G401.6 (cell line): ENCODE results near the gene ZSWIM9.

Experiments used
- FAIRE-seq: peaks from 2 replicates; lab custom pipeline; 2012; peaks lifted over from hg19 to GRCh38; lab: Jason Lieb, UNC

ZSWIM9 gene

DNA sequence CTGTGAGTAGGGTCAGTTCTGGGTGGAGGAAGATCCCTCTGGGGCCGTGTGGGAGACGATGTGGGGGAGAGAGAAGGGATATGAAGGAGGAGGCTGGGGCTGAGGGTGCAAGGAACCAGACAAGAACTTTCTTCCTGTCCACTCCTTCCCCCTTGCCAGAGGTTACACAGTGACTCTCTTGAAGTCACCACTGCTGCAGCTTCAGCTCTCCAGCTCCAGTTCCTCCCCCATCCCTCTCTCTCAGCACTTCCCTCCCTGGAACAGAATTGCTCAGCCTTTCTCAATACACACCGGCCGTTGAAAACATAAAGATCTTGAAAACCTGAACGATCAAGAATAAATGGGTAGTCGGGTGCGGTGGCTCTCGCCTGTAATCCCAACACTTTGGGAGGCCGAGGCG, 5.1 kb downstream of the ZSWIM9 start:
- FAIRE-seq: no peak

- no peak for FAIRE-seq
These were observed 5.7 kb downstream of the ZSWIM9 start for GRCh38 chr19:48176226-48176625.

DNA sequence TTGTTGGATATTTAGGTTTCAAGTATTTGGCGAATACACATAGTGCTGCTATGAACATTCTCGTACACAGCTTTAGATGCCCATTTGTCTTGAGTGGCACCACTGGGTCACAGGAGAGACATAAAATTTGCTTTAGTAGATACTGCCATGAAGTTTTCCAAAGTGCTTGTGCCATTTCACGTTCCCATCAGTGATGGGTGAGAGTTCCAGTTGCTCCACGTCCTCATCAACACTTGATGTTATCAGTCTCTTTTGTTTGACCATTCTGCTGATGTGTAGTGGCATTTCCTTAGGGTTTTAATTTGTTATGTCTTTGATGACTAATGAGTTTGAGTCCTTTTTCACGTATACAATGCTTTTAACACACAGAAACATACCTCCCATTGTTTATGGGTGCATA, 11.0 kb downstream of the ZSWIM9 start:
- no peak for FAIRE-seq

GRCh38 chr19:48182434-48182833, 12.0 kb downstream of the ZSWIM9 start:
- no peak for FAIRE-seq

- FAIRE-seq: no peak
These were observed 12.9 kb downstream of the ZSWIM9 start for GRCh38 chr19:48183356-48183755.

- no peak for FAIRE-seq
These were observed 15.5 kb downstream of the ZSWIM9 start for GRCh38 chr19:48186015-48186414.

DNA sequence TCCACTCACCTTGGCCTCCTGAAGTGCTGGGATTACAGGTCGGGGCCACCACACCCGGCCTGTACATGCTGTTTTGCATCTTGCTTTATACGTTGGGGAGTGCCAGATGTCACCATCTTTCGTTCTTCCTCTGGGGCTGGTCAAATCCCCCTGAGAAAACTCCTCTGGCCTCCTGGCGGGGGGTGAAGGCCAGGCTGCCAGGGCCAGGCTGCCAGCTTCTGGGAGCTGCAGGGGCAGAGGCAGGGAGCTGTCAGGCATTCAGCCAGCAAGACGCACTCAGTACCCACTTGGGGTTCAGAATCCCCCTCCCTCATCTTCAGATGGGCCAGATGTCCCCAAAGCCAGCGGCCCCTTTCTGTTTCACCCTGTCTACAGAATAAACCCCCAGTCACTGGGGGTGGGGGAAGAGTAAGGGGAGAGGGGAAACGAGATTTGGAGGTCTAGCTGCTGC, 16.1 kb downstream of the ZSWIM9 start:
- no peak for FAIRE-seq

- FAIRE-seq: no peak
These were observed 19.9 kb downstream of the ZSWIM9 start for GRCh38 chr19:48190288-48190884.

DNA sequence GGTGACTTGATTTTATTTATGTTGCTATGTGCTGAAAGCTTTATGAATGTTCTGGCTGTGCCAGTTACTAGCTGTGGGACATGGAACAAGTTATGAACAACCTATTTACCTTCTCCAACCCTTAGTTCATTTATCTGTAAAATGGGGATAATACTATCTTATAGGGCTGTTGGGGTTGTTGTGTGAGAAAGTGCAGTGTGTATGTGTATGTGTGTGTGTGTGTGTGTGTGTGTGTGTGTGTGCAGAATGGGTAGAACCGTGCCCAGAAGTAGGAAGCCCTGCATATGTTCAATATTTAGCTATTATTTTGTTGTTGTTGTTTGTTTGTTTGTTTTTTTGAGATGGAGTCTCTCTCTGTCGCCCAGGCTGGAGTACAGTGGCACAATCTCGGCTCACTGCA, 20.4 kb downstream of the ZSWIM9 start:
- no peak for FAIRE-seq

- FAIRE-seq: no peak
These were observed 22.3 kb downstream of the ZSWIM9 start for GRCh38 chr19:48192750-48193149.

DNA sequence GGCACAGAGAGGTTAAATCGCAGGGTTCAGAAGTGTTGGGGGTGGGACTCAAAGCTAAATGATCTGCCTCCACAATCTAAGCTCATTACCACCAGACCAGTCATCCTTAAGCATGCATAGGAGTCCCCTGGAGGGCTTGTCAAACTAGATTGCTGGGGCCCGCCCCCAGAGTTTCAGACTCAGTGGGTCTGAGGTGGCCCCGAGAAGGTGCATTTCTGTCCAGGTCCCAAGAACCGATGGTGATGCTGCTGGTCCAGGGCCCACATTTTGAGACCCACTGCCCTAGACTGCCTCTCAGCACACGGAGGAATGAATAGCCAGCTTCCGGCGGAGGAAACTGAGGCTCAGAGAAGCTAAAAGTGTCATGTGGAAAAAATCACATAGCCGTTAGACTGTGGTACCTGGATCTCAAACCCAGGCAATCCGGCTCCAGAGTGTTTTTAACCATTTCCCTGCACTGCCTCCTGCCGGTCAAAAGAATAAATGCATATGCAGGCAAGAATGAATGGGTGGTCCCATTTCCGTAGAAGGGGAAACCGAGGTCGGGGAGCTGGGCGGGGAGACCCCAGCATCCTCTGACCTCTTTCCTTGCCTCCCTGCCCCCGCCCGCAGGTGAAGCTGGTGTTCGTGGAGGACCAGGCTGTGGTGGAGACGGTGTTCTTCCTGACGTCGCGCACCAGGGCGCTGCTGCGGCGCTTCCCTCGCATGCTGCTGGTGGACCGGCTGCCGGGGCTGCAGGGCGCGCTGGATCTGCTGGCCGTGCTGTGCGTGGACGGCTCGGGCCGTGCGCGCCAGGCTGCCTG, 23.8 kb downstream of the ZSWIM9 start:
- FAIRE-seq: no peak

GRCh38 chr19:48194844-48195830, 24.7 kb downstream of the ZSWIM9 start:
- FAIRE-seq: no peak

DNA sequence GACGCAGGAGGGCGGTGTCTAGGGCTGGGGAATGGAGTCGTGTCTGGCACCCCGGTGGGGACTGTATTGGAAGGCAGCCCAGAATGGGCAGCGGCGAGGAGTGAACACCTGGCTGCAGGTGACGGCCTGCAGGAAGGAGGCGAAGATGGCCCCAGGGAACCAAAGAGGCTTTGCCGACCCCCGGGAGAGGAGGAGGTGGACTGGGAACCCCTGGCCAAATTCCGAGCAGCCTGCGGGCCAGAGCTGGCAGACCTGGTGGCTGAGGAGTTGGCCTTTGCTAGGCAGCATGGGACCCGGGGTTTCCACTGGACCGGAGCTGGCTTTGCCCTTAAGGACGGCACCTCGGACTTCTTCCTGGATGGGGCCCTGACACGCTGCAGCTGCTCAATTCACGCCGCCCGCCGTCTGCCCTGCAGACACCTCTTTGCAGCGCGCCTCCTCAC, 25.9 kb downstream of the ZSWIM9 start:
- no peak for FAIRE-seq

DNA sequence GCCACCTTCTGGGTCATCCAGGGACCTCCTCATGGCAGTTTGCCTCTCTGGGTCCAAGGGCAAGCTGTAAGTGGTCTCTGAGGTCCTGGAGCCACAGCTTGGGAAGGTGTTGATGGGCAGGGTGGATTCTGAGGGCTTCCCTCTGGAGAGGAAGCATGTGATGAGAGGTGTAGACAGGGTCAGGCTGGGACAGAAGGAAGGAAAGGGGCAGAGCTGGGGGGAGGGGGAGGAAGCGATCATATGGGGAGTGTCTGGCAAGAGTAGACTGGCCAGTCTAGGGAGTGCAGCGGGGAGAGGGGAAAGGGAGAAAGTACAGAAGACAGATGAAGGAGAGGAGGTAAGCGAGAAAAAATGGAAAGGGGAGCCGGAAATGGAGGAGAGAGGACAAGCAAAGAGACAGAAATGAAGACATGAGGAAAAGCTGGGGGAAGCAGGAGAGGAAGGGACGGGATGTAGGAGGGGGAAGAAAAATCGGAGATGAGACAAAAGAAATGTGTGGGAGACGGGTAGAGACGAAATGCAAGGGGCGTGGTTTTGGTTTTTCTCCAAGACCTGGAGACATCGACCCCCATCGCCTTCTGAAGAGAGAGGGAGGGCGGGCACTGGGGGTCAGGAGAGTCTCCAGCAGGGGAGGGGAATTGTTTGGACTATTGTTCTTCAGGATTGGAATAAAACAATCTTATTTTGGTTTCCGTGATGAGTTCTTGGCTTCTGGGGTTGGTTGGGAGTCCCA, 26.6 kb downstream of the ZSWIM9 start:
- no peak for FAIRE-seq

GRCh38 chr19:48203222-48203793, 32.8 kb downstream of the ZSWIM9 start:
- no peak for FAIRE-seq

- peak; percentile 98 for FAIRE-seq
These were observed 33.5 kb downstream of the ZSWIM9 start for GRCh38 chr19:48203794-48204628.

GRCh38 chr19:48206397-48207093, 36.1 kb downstream of the ZSWIM9 start:
- FAIRE-seq: no peak

DNA sequence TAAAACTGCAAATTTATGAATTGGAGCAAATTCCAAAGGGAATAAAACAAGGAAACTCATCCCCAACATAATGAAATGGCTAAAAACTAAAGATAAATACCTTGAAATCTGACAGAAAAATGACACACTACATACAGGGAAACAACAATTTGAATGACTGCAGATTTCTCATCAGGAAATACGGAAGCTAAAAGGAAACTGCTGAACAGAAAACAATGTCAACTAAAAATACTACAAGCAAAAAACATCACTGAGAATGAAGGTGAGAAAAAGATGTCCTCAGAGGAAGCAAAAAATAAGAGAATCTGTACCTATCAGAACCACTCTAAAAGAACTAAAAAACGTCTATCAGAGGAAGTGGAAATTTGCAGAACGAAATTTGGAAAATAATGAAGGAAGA, 39.5 kb downstream of the ZSWIM9 start:
- FAIRE-seq: no peak

DNA sequence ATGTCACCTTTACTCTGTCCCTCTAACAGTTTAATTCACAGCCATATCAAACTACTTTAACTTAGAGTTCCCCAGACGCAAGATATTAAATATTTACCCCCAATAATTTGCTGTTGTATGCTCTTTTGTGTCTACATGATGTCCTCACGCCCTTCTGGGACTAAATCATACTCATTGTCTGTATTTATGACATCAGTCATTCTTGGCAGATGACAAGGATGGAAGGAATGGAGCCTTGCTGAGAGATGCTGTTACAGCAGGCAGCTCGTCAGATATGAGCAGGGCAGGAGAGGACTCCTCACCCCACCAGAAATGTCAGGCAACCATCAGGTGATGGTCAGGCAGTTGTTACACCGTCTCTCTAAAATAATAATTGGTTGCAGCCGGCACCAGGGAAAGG, 43.5 kb downstream of the ZSWIM9 start:
- FAIRE-seq: no peak

DNA sequence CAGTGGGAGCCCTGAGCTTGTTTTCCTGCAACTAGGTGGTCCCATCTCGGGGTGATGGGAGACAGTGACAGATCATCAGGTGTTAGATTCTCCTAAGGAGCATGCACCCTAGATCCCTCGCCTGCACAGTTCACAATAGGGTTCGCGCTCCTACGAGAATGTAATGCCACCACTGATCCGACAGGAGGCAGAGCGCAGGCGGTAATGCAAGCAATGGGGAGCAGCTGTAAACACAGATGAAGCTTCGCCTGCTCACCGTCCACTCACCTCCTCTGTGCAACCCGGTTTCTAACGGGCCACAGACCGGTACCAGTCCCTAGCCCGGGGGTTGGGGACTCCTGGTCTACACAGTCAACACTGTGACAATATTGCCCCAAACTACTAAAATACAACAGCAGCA, 46.5 kb downstream of the ZSWIM9 start:
- no peak for FAIRE-seq
